HG02610 (cell line): ENCODE data around the gene KLHL21.
"Not testable (repeated sequence)": the region's sequence is repeated elsewhere in the genome, so short reads cannot be mapped to it uniquely, and the experiment has no call there.

Source experiments
- ATAC-seq: cut with Tn5 transposase; IDR thresholded peaks from one replicate; pipeline ENCODE4 v1.9.1; 2021; ENCODE audit warnings: mild to moderate bottlenecking, moderate library complexity; ENCODE audit not compliant: unreplicated experiment

Gene KLHL21

GRCh38 chr1:6584126-6585080, 18.3 kb downstream of the KLHL21 start:
- no peak for ATAC-seq

- ATAC-seq = no peak
These were observed 20.3 kb downstream of the KLHL21 start for GRCh38 chr1:6582370-6582769.

- no peak for ATAC-seq
These were observed 20.9 kb downstream of the KLHL21 start for GRCh38 chr1:6581561-6582305.

- no peak for ATAC-seq
These were observed 21.9 kb downstream of the KLHL21 start for GRCh38 chr1:6580593-6581409.

- ATAC-seq = no peak
These were observed 22.5 kb downstream of the KLHL21 start for GRCh38 chr1:6580119-6580592.

- peak; percentile 94 for ATAC-seq
These were observed 23.1 kb downstream of the KLHL21 start, which contains the start of gene ZBTB48 for GRCh38 chr1:6579374-6580118. Gene ZBTB48 (plus strand): TSS chr1:6579994. CDS start chr1:6580610, 616 bp downstream.

GRCh38 chr1:6578624-6579373, 23.9 kb downstream of the KLHL21 start:
- no peak for ATAC-seq

GRCh38 chr1:6577831-6578525, 24.7 kb downstream of the KLHL21 start:
- no peak for ATAC-seq

GRCh38 chr1:6574818-6575217, 27.9 kb downstream of the KLHL21 start:
- ATAC-seq = no peak

GRCh38 chr1:6574025-6574620, 28.5 kb downstream of the KLHL21 start:
- no peak for ATAC-seq

- ATAC-seq = no peak
These were observed 29.9 kb downstream of the KLHL21 start for GRCh38 chr1:6572653-6573383.

GRCh38 chr1:6570987-6571386, 31.7 kb downstream of the KLHL21 start:
- ATAC-seq = no peak

GRCh38 chr1:6570100-6570499, 32.6 kb downstream of the KLHL21 start:
- ATAC-seq = no peak

GRCh38 chr1:6569033-6569432, 33.6 kb downstream of the KLHL21 start:
- no peak for ATAC-seq

- no peak for ATAC-seq
These were observed 42.4 kb downstream of the KLHL21 start for GRCh38 chr1:6560267-6560666.

GRCh38 chr1:6559161-6559560, 43.5 kb downstream of the KLHL21 start:
- not testable (repeated sequence) for ATAC-seq

- no peak for ATAC-seq
These were observed 45.1 kb downstream of the KLHL21 start for GRCh38 chr1:6557597-6557996.
